Caco-2 (cell line): ENCODE measurements around the gene LPAR2. TPM values are rescaled to one million over a fixed set of nuclear protein-coding genes. Genes with fewer than 3 reads are reported as not detected.
A peak's percentile ranks its signal among the peaks of the same experiment; 100 is the strongest.

Source experiments
- BruUV-seq: library from RNA; stranded (reverse); fragments of 400-500 nt; replicated peaks from 2 replicates; lab custom pipeline; 2021; lab: Mats Ljungman, UMichigan
- CTCF ChIA-PET: fragments of 300-600 bp; sonication (Branson Sonifier 250); formaldehyde crosslinking; loops from one replicate; lab custom pipeline; 2022; ENCODE audit warnings: antibody characterized with exemption; lab: Charles Lee
- POLR2A ChIA-PET: fragments of 300-600 bp; sonication (Branson Sonifier 250); formaldehyde crosslinking; loops from one replicate; lab custom pipeline; 2022; ENCODE audit warnings: antibody characterized with exemption; lab: Charles Lee
- DNase-seq, 2 experiments: peaks; one replicate each; pipeline versions ENCODE4 v3.0.0 to v3.0.0-alpha.2; 2020 to 2022
- H3K27me3 ChIP-seq: replicated peaks from 2 replicates; pipeline ENCODE4 v1.6.0; 2011; ENCODE audit warnings: low read length; ENCODE audit not compliant: control insufficient read depth, insufficient read depth
- H3K36me3 ChIP-seq: 2 replicates; pipeline ENCODE4 v1.5.1; 2011; ENCODE audit warnings: low read length; ENCODE audit not compliant: control insufficient read depth, insufficient read depth
- H3K4me1 ChIP-seq: fragments of 250-450 bp; sonication (Bioruptor Pico); 2 replicates; pipeline ENCODE4 v1.5.1; 2020; ENCODE audit warnings: mild to moderate bottlenecking
- H3K4me3 ChIP-seq: 2 replicates; pipeline ENCODE4 v1.5.1; 2011; ENCODE audit warnings: low read depth, mild to moderate bottlenecking, control low read depth, low read length
- H3K9me3 ChIP-seq: fragments of 250-450 bp; sonication (Bioruptor Pico); 2 replicates; pipeline ENCODE4 v1.5.1; 2020; ENCODE audit warnings: mild to moderate bottlenecking, moderate library complexity
- H3K27ac Mint-ChIP-seq: one replicate; pipeline ENCODE4 v1.8.0; 2022; ENCODE audit warnings: mixed read lengths; ENCODE audit not compliant: unreplicated experiment
- H3K27me3 Mint-ChIP-seq: one replicate; pipeline ENCODE4 v1.8.0; 2022; ENCODE audit warnings: mixed read lengths; ENCODE audit not compliant: insufficient read depth, unreplicated experiment
- H3K36me3 Mint-ChIP-seq: one replicate; pipeline ENCODE4 v1.8.0; 2022; ENCODE audit warnings: mild to moderate bottlenecking, mixed read lengths; ENCODE audit not compliant: insufficient read depth, unreplicated experiment
- H3K4me1 Mint-ChIP-seq: one replicate; pipeline ENCODE4 v1.8.0; 2022; ENCODE audit warnings: low read depth, mixed read lengths; ENCODE audit not compliant: unreplicated experiment
- H3K4me3 Mint-ChIP-seq: one replicate; pipeline ENCODE4 v1.8.0; 2022; ENCODE audit warnings: mild to moderate bottlenecking, moderate library complexity, mixed read lengths; ENCODE audit not compliant: unreplicated experiment
- H3K9me3 Mint-ChIP-seq: one replicate; pipeline ENCODE4 v1.8.0; 2022; ENCODE audit warnings: mixed read lengths; ENCODE audit not compliant: unreplicated experiment
- intact Hi-C: fragments of 100-400 bp; cut with micrococcal nuclease; formaldehyde crosslinking; loops from one replicate; pipeline ENCODE4 v1.10.0; 2022; ENCODE audit not compliant: unreplicated experiment
- total RNA-seq: library from RNA; stranded (reverse); gene quantifications from 2 replicates; pipeline ENCODE4 v1.2.3, GENCODE V29; 2022
- TF ChIP-seq, protein P1 (sequence below), 2 experiments: fragments of 200-600 bp in 1 of 2; IDR thresholded peaks; 1 replicate in 1 of 2; 2 replicates in 1 of 2; pipeline versions ENCODE4 v1.5.1 to v1.8.0; 2011 to 2022; ENCODE audit warnings: antibody characterized with exemption in 1 of 2, control low read depth in 1 of 2, inconsistent platforms in 1 of 2, low read depth in 1 of 2, low read length in 1 of 2, mild to moderate bottlenecking in 1 of 2, moderate library complexity in 1 of 2; ENCODE audit not compliant: insufficient read depth in 1 of 2, severe bottlenecking in 1 of 2, unreplicated experiment in 1 of 2

Gene LPAR2
- total RNA-seq, 1 experiment from 2014 or later = 29.3 TPM

DNA sequence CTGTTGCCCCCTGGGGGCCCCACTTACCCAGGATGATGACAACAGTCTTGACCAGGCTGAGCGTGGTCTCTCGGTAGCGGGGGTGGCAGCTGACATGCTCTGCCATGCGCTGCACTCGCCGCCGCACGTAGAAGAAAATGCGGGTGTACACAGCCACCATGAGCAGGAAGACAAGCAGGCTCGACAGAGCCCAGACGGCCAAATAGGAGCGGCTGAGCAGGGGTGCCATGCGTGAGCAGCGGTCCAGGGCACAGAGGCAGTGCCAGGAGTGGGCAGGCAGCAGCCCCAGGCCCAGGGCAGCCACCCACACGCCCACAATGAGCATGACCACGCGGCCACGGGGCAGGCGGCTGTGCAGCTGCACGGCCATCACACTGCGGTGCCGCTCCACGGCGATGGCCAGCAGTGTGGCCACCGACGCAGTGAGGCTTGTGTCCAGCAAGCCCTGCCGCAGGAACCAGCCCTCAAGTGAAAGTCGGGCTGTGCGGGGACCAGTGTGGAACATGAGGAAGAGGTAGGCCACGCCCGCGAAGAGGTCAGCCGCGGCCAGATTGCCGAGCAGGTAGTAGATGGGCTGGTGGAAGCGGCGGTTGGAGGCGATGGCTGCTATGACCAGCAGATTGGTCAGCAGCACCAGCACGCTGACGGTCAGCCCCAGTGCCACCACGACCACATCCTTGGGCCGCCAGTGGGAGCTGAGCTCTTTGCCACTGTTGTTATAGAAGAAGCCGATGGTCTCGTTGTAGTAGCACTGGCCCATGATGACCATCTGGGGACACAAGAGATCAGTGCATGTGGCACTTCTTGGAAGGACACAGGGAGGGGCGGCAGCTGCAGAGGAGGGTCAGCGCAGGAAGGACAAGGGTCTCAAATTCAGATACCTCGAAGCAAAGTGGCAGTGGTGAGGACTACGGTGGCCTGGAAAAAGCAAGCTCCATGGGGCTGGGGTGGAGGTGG lies 1.2 kb downstream of the LPAR2 start:
- ChIA-PET POLR2A (no interaction called here), CTCF (no interaction called here)
- TF ChIP-seq, protein P1, sequence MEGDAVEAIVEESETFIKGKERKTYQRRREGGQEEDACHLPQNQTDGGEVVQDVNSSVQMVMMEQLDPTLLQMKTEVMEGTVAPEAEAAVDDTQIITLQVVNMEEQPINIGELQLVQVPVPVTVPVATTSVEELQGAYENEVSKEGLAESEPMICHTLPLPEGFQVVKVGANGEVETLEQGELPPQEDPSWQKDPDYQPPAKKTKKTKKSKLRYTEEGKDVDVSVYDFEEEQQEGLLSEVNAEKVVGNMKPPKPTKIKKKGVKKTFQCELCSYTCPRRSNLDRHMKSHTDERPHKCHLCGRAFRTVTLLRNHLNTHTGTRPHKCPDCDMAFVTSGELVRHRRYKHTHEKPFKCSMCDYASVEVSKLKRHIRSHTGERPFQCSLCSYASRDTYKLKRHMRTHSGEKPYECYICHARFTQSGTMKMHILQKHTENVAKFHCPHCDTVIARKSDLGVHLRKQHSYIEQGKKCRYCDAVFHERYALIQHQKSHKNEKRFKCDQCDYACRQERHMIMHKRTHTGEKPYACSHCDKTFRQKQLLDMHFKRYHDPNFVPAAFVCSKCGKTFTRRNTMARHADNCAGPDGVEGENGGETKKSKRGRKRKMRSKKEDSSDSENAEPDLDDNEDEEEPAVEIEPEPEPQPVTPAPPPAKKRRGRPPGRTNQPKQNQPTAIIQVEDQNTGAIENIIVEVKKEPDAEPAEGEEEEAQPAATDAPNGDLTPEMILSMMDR (IDR thresholded peaks at IDR 0.05; ENCODE audit: insufficient read depth in 1 of 2, low read depth in 1 of 2, low read length in 1 of 2, severe bottlenecking in 1 of 2, unreplicated experiment in 1 of 2) = no peak
- Mint-ChIP-seq H3K4me3 (peak overlapping the region; percentile 91), H3K36me3 (peaks cover 39% of the 10 kb centered on the region), H3K4me1 (peaks cover 19% of the 10 kb centered on the region), H3K9me3 (no peaks in the 10 kb centered on the region), H3K27ac (peak overlapping the region; percentile 88), H3K27me3 (no peaks in the 10 kb centered on the region)
- BruUV-seq = no TSS peak
- DNase-seq = no peak
- Histone ChIP-seq H3K36me3 (no peaks in the 10 kb centered on the region; the same call in 1 of the 2 replicates), H3K9me3 (no peaks in the 10 kb centered on the region), H3K27me3 (no peaks in the 10 kb centered on the region), H3K4me1 (no peaks in the 10 kb centered on the region), H3K4me3 (peak overlapping the region; percentile 87)
- intact Hi-C loops = loop anchor here (1.0 to 5.0 kb wide), 3 partner anchors 8 to 94 kb away; partner anchors contain the start of genes ATP13A1 and PBX4

DNA sequence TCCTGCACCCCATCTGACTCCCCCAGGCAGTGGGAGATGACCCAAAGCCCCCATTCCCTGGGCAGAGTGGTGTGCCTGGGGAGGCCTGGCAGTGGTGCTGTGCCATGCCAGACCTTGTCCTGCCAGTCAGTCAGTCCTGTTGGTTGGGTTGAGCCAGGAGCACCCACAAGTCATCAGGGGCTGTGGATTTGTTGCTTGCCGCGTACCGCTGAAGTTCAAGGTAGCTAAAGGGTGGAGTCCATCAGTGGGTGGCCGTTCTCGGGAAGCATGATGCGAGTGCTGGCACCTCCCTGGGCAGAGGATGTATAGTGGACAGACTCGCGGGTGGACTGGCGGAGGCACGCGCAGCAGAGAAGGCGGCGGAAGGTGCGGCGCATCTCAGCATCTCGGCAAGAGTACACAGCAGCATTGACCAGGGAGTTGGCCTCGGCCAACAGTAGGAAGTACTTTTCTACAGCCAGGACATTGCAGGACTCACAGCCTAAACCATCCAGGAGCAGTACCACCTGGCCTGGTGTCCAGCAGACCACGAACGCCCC lies 3.9 kb downstream of the LPAR2 start:
- POLR2A ChIA-PET = interaction anchor here (0.6 kb wide), 1 partner anchor 38 kb away, joined by 3 read pairs; no protein-coding TSS in a partner anchor
- no peaks in the 10 kb centered on the region for H3K36me3 ChIP-seq
- Mint-ChIP-seq H3K27me3 (no peaks in the 10 kb centered on the region), H3K4me1 (peaks cover 19% of the 10 kb centered on the region), H3K27ac (no peak overlapping the region), H3K36me3 (peaks cover 41% of the 10 kb centered on the region), H3K9me3 (no peaks in the 10 kb centered on the region), H3K4me3 (no peak overlapping the region)
- no peak overlapping the region for H3K4me3 ChIP-seq
- H3K4me1 ChIP-seq = no peaks in the 10 kb centered on the region
- H3K9me3 ChIP-seq = no peaks in the 10 kb centered on the region
- CTCF ChIA-PET = interaction anchor here (0.6 kb wide), 1 partner anchor 14 kb away, joined by 3 read pairs; no protein-coding TSS in a partner anchor
- intact Hi-C loops = no loop called here
- H3K27me3 ChIP-seq = no peaks in the 10 kb centered on the region
- BruUV-seq = no TSS peak
- DNase-seq = no peak
- TF ChIP-seq, protein P1 (IDR thresholded peaks at IDR 0.05; ENCODE audit: insufficient read depth in 1 of 2, low read depth in 1 of 2, low read length in 1 of 2, severe bottlenecking in 1 of 2, unreplicated experiment in 1 of 2) = no peak

DNA sequence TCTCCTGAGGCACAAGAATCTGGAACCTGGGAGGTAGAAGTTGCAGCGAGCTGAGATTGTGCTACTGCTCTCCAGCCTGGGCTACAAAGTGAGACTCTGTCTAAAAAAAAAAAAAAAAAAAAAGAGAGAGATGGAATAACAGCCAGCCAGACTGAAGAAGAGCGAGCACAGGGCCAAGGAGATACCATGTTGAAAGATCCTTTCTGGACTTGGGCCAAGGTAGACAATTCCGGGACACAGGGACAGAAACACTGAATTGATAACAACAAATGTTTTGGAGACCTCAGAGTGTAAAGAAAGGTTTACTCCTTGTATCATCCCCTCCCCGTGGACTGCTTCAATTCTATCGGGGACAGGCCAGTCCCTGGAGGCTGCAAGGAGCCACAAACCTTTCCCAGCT lies 4.6 kb downstream of the LPAR2 start:
- Mint-ChIP-seq H3K4me1 (peaks cover 19% of the 10 kb centered on the region), H3K4me3 (no peak overlapping the region), H3K27ac (no peak overlapping the region), H3K9me3 (no peaks in the 10 kb centered on the region), H3K36me3 (peaks cover 41% of the 10 kb centered on the region), H3K27me3 (no peaks in the 10 kb centered on the region)
- H3K27me3 ChIP-seq = no peaks in the 10 kb centered on the region
- intact Hi-C loops = no loop called here
- no TSS peak for BruUV-seq
- no peaks in the 10 kb centered on the region for H3K9me3 ChIP-seq
- no peak overlapping the region for H3K4me3 ChIP-seq
- H3K36me3 ChIP-seq = no peaks in the 10 kb centered on the region
- ChIA-PET CTCF (no interaction called here), POLR2A (no interaction called here)
- TF ChIP-seq, protein P1 (IDR thresholded peaks at IDR 0.05; ENCODE audit: insufficient read depth in 1 of 2, low read depth in 1 of 2, low read length in 1 of 2, severe bottlenecking in 1 of 2, unreplicated experiment in 1 of 2) = no peak
- H3K4me1 ChIP-seq = no peaks in the 10 kb centered on the region
- DNase-seq = no peak
